Measurements from ENCODE around the gene IFRD2.
"Not testable (repeated sequence)": the region's sequence is repeated elsewhere in the genome, so short reads cannot be mapped to it uniquely, and the experiment has no call there.

IFRD2 gene

GRCh38 chr3:50245251-50245745, 46.9 kb downstream of the IFRD2 start:
- no peak for DNase-seq

GRCh38 chr3:50244813-50245212, 47.4 kb downstream of the IFRD2 start:
- DNase-seq: not testable (repeated sequence)

GRCh38 chr3:50243543-50243895, 48.7 kb downstream of the IFRD2 start:
- DNase-seq: no peak

- no peak for DNase-seq
These were observed 49.2 kb downstream of the IFRD2 start for GRCh38 chr3:50242851-50243542.

GRCh38 chr3:50242381-50242770, 49.9 kb downstream of the IFRD2 start:
- DNase-seq: no peak

GRCh38 chr3:50241713-50242380, 50.4 kb downstream of the IFRD2 start:
- DNase-seq: no peak

- DNase-seq: no peak
These were observed 51.1 kb downstream of the IFRD2 start for GRCh38 chr3:50241163-50241562.

- no peak for DNase-seq
These were observed 52.6 kb downstream of the IFRD2 start for GRCh38 chr3:50239649-50240048.

GRCh38 chr3:50238549-50239026, 53.6 kb downstream of the IFRD2 start:
- DNase-seq: no peak

- peak; percentile 79 to 82 for DNase-seq
These were observed 54.3 kb downstream of the IFRD2 start for GRCh38 chr3:50237754-50238548.
